ENCODE measurements around the gene DPRX. TPM values are rescaled to one million over a fixed set of nuclear protein-coding genes. Genes with fewer than 3 reads are reported as not detected.

Gene DPRX
- not detected in 2 replicates for total RNA-seq

GRCh38 chr19:53631949-53632407 is at the start of gene DPRX:
DPRX (plus strand) TSS chr19:53631999; CDS start chr19:53632107, 108 bp downstream.

Other genes with a start within 250 kb of the DPRX start
- gene ZNF765, start 236.8 kb upstream of the DPRX start, total RNA-seq: 10.0 and 18.0 TPM in 2 replicates
- 6.2 and 11.4 TPM in 2 replicates for gene ZNF761, start 200.0 kb upstream of the DPRX start, total RNA-seq
- gene ZNF813, start 164.3 kb upstream of the DPRX start, total RNA-seq: 3.1 and 4.6 TPM in 2 replicates
- gene ZNF331, start 93.9 kb upstream of the DPRX start, total RNA-seq: 3.6 and 7.9 TPM in 2 replicates
- gene NLRP12, start 192.3 kb downstream of the DPRX start, total RNA-seq: 0.69 and 4.2 TPM in 2 replicates
- 5.0 and 15.9 TPM in 2 replicates for gene MYADM, start 235.9 kb downstream of the DPRX start, total RNA-seq

Measured in bladder microvascular endothelial cell (primary cell).